H1 (cell line): ENCODE measurements around the gene RCAN2. TPM values are rescaled to one million over a fixed set of nuclear protein-coding genes. Genes with fewer than 3 reads are reported as not detected.

ENCODE experiments used
- CTCF ChIA-PET: fragments of 300-600 bp; sonication (Branson Sonifier 250); formaldehyde crosslinking; loops from one replicate; lab custom pipeline; 2021; ENCODE audit not compliant: partially characterized antibody; lab: Charles Lee
- POLR2A ChIA-PET: fragments of 300-600 bp; sonication (Branson Sonifier 250); formaldehyde crosslinking; loops from one replicate; lab custom pipeline; 2021; ENCODE audit warnings: inconsistent platforms; ENCODE audit not compliant: partially characterized antibody; lab: Charles Lee
- DNase-seq, 2 experiments: peaks; one replicate each; pipeline versions ENCODE4 v3.0.0 to v3.0.0-alpha.2; 2010 to 2022; ENCODE audit warnings: low spot score in 2 of 2, low read depth in 1 of 2, mixed read lengths in 1 of 2
- FAIRE-seq: peaks from 2 replicates; lab custom pipeline; 2011; peaks lifted over from hg19 to GRCh38; lab: Jason Lieb, UNC
- H2AFZ ChIP-seq: 2 replicates; pipeline ENCODE4 v1.8.1; 2012; ENCODE audit warnings: low read length, inconsistent platforms
- H2AK5ac ChIP-seq: 2 replicates; pipeline ENCODE4 v1.6.1; 2013; ENCODE audit warnings: low read depth, low read length
- H2BK120ac ChIP-seq: replicated peaks from 2 replicates; pipeline ENCODE3; 2013; ENCODE audit warnings: low read depth, low read length, inconsistent platforms
- H2BK12ac ChIP-seq: 2 replicates; pipeline ENCODE4 v1.6.1; 2013; ENCODE audit warnings: low read depth, low read length
- H2BK15ac ChIP-seq: 2 replicates; pipeline ENCODE4 v1.6.1; 2013; ENCODE audit warnings: low read length
- H2BK20ac ChIP-seq: 2 replicates; pipeline ENCODE4 v1.6.1; 2013; ENCODE audit warnings: low read length
- H2BK5ac ChIP-seq: 2 replicates; pipeline ENCODE4 v1.6.1; 2013; ENCODE audit warnings: low read depth, low read length
- H3K14ac ChIP-seq: 2 replicates; pipeline ENCODE4 v1.6.1; 2013; ENCODE audit warnings: inconsistent platforms; ENCODE audit not compliant: insufficient read length
- H3K18ac ChIP-seq: 2 replicates; pipeline ENCODE4 v1.6.1; 2013; ENCODE audit warnings: low read length; ENCODE audit errors: extremely low read depth
- H3K23ac ChIP-seq: 2 replicates; pipeline ENCODE4 v1.6.1; 2013; ENCODE audit warnings: inconsistent platforms; ENCODE audit not compliant: insufficient read length
- H3K23me2 ChIP-seq: 2 replicates; pipeline ENCODE4 v1.6.1; 2013; ENCODE audit warnings: low read depth, low read length
- H3K27ac ChIP-seq: 2 replicates; pipeline ENCODE4 v1.6.1; 2011; ENCODE audit warnings: low read depth, low read length, inconsistent platforms
- H3K27me3 ChIP-seq, 4 experiments: replicated peaks in 1 of 4; 1 replicate in 1 of 4; 2 replicates in 3 of 4; pipeline versions ENCODE4 v1.6.1 to v1.8.1; 2011 to 2013; ENCODE audit warnings: low read length in 3 of 4, mild to moderate bottlenecking in 3 of 4, inconsistent platforms in 2 of 4, mixed read lengths in 2 of 4, moderate library complexity in 1 of 4; ENCODE audit not compliant: control insufficient read depth in 3 of 4, insufficient read depth in 3 of 4; ENCODE audit errors: extremely low read depth in 1 of 4
- H3K36me3 ChIP-seq, 4 experiments: 2 replicates each; pipeline versions ENCODE4 v1.6.1 to v1.8.1; 2011 to 2013; ENCODE audit warnings: mild to moderate bottlenecking in 4 of 4, low read length in 3 of 4, moderate library complexity in 2 of 4, control low read depth in 1 of 4, inconsistent platforms in 1 of 4; ENCODE audit not compliant: insufficient read depth in 4 of 4, control insufficient read depth in 2 of 4
- H3K4ac ChIP-seq: replicated peaks from 2 replicates; pipeline ENCODE3; 2013; ENCODE audit warnings: low read length, low read depth, mixed read lengths, inconsistent platforms; ENCODE audit not compliant: insufficient read length
- H3K4me1 ChIP-seq, 4 experiments: replicated peaks in 1 of 4; 1 replicate in 1 of 4; 2 replicates in 3 of 4; pipeline versions ENCODE4 v1.6.1 to v1.8.1; 2011 to 2013; ENCODE audit warnings: low read length in 3 of 4, inconsistent platforms in 2 of 4, mixed read lengths in 1 of 4; ENCODE audit not compliant: insufficient read depth in 4 of 4, control insufficient read depth in 3 of 4
- H3K4me2 ChIP-seq, 2 experiments: 2 replicates each; pipeline versions ENCODE4 v1.6.1 to v1.8.1; 2011 to 2013; ENCODE audit warnings: low read depth in 2 of 2, low read length in 2 of 2, control low read depth in 1 of 2, inconsistent platforms in 1 of 2, mild to moderate bottlenecking in 1 of 2; ENCODE audit not compliant: insufficient read depth in 1 of 2
- H3K4me3 ChIP-seq, 4 experiments: fragments of 200-600, 300-600 bp in 1 of 4; sonication (generic), shearing (Covaris generic), sonication (Bioruptor Twin) in 1 of 4; 2 replicates each; pipeline versions ENCODE4 v1.5.1 to v1.8.1; 2011 to 2016; ENCODE audit warnings: low read length in 4 of 4, low read depth in 3 of 4, control low read depth in 2 of 4, inconsistent platforms in 2 of 4, mild to moderate bottlenecking in 2 of 4, mixed read lengths in 1 of 4, moderate library complexity in 1 of 4; ENCODE audit not compliant: insufficient read depth in 2 of 4; ENCODE audit errors: extremely low read depth in 1 of 4
- H3K56ac ChIP-seq: replicated peaks from 2 replicates; pipeline ENCODE3; 2013; ENCODE audit warnings: low read depth, mild to moderate bottlenecking, mixed read lengths, low read length, inconsistent platforms; ENCODE audit not compliant: insufficient read length
- H3K79me1 ChIP-seq: 2 replicates; pipeline ENCODE4 v1.6.1; 2013; ENCODE audit warnings: low read depth, low read length, control low read depth
- H3K79me2 ChIP-seq, 2 experiments: 2 replicates each; pipeline versions ENCODE4 v1.6.1 to v1.8.1; 2012 to 2013; ENCODE audit warnings: low read length in 2 of 2, mild to moderate bottlenecking in 2 of 2, inconsistent platforms in 1 of 2; ENCODE audit not compliant: insufficient read depth in 2 of 2, control insufficient read depth in 1 of 2
- H3K9ac ChIP-seq, 4 experiments: replicated peaks in 1 of 4; 1 replicate in 1 of 4; 2 replicates in 3 of 4; pipeline versions ENCODE4 v1.6.1 to v1.8.1; 2011 to 2013; ENCODE audit warnings: low read depth in 3 of 4, low read length in 3 of 4, control low read depth in 2 of 4, mild to moderate bottlenecking in 2 of 4, moderate library complexity in 2 of 4, inconsistent platforms in 1 of 4; ENCODE audit errors: extremely low read depth in 1 of 4
- H3K9me3 ChIP-seq, 2 experiments: 2 replicates each; pipeline versions ENCODE4 v1.6.1 to v1.8.1; 2012 to 2013; ENCODE audit warnings: mild to moderate bottlenecking in 2 of 2, moderate library complexity in 2 of 2, control low read depth in 1 of 2, inconsistent platforms in 1 of 2, low read depth in 1 of 2, low read length in 1 of 2, mixed read lengths in 1 of 2; ENCODE audit not compliant: insufficient read depth in 2 of 2
- H4K20me1 ChIP-seq, 2 experiments: replicated peaks in 1 of 2; 2 replicates each; pipeline versions ENCODE3 to v1.8.1; 2011 to 2013; ENCODE audit warnings: inconsistent platforms in 2 of 2, low read length in 2 of 2, mild to moderate bottlenecking in 1 of 2; ENCODE audit not compliant: insufficient read depth in 2 of 2, control insufficient read depth in 1 of 2
- H4K5ac ChIP-seq: 2 replicates; pipeline ENCODE4 v1.6.1; 2013; ENCODE audit warnings: low read length, low read depth, mixed read lengths, inconsistent platforms; ENCODE audit not compliant: insufficient read length
- H4K8ac ChIP-seq: 2 replicates; pipeline ENCODE4 v1.8.0; 2013; ENCODE audit warnings: mild to moderate bottlenecking, moderate library complexity, low read length, inconsistent platforms; ENCODE audit not compliant: insufficient read depth; ENCODE audit errors: extremely low read depth
- H4K91ac ChIP-seq: replicated peaks from 2 replicates; pipeline ENCODE3; 2013; ENCODE audit warnings: low read length, mixed read lengths, inconsistent platforms; ENCODE audit not compliant: insufficient read length
- BRCA1 ChIP-seq: IDR thresholded peaks from 2 replicates; pipeline ENCODE4 v1.6.1; 2012; ENCODE audit warnings: low read depth, low read length, improper control_type of control experiment
- CTBP2 ChIP-seq: IDR thresholded peaks from 2 replicates; pipeline ENCODE4 v1.7.0; 2011; ENCODE audit warnings: borderline replicate concordance, mild to moderate bottlenecking, moderate library complexity, mixed read lengths, low read length; ENCODE audit not compliant: insufficient read depth, insufficient read length
- FOSL1 ChIP-seq: IDR thresholded peaks from 2 replicates; pipeline ENCODE4 v1.6.1; 2011; ENCODE audit warnings: mild to moderate bottlenecking, low read depth, low read length, moderate library complexity; ENCODE audit not compliant: insufficient read depth
- GTF2F1 ChIP-seq: IDR thresholded peaks from 2 replicates; pipeline ENCODE4 v1.6.1; 2012; ENCODE audit warnings: low read depth, low read length, improper control_type of control experiment, borderline replicate concordance
- JUN ChIP-seq: IDR thresholded peaks from 2 replicates; pipeline ENCODE4 v1.6.1; 2011; ENCODE audit warnings: low read depth, mild to moderate bottlenecking, improper control_type of control experiment, low read length
- KDM4A ChIP-seq: IDR thresholded peaks from one replicate; pipeline ENCODE4 v1.7.1; 2012; ENCODE audit warnings: low read depth, mild to moderate bottlenecking, moderate library complexity, low read length, inconsistent platforms; ENCODE audit not compliant: severe bottlenecking
- PHF8 ChIP-seq: fragments of 200-600 bp; sonication (generic); conservative IDR thresholded peaks from 2 replicates; pipeline ENCODE4 v1.7.1; 2012; ENCODE audit warnings: low read depth, mild to moderate bottlenecking, inconsistent platforms, low read length, moderate library complexity
- RAD21 ChIP-seq, 2 experiments: IDR thresholded peaks in 1 of 2; conservative IDR thresholded peaks in 1 of 2; 2 replicates each; pipeline ENCODE4 v1.6.1; 2011; ENCODE audit warnings: low read depth in 2 of 2, low read length in 2 of 2, improper control_type of control experiment in 1 of 2, inconsistent platforms in 1 of 2, mild to moderate bottlenecking in 1 of 2, moderate library complexity in 1 of 2
- RBBP5 ChIP-seq: IDR thresholded peaks from 2 replicates; pipeline ENCODE4 v1.7.1; 2012; ENCODE audit warnings: low read depth, mild to moderate bottlenecking, inconsistent platforms, low read length, moderate library complexity, borderline replicate concordance
- SRF ChIP-seq: IDR thresholded peaks from 2 replicates; pipeline ENCODE4 v1.6.1; 2011; ENCODE audit warnings: mild to moderate bottlenecking, low read depth, low read length, moderate library complexity
- TBP ChIP-seq: IDR thresholded peaks from 2 replicates; pipeline ENCODE4 v1.6.1; 2011; ENCODE audit warnings: low read depth, low read length, improper control_type of control experiment
- TCF12 ChIP-seq: IDR thresholded peaks from 2 replicates; pipeline ENCODE4 v1.6.1; 2011; ENCODE audit warnings: low read depth, mild to moderate bottlenecking, low read length
- TEAD4 ChIP-seq: IDR thresholded peaks from 2 replicates; pipeline ENCODE4 v1.6.1; 2012; ENCODE audit warnings: low read depth, low read length, inconsistent platforms, mixed read lengths
- WGBS, 2 experiments: shearing (Covaris generic) in 1 of 2; methylation state at CpG; one replicate each; pipeline versions ENCODE4 v1.1.6 to v1.1.7; 2013 to 2015; ENCODE audit warnings: low lambda C conversion rate in 2 of 2, mixed read lengths in 2 of 2, inconsistent platforms in 1 of 2, low coverage in 1 of 2, missing lambda C conversion rate in 1 of 2; ENCODE audit not compliant: insufficient replicate concordance in 2 of 2, insufficient coverage in 1 of 2, insufficient read length in 1 of 2; ENCODE audit errors: extremely low coverage in 1 of 2, missing lambda C conversion rate in 1 of 2; 5-methylcytosine and 5-hydroxymethylcytosine counted together
- polyA plus RNA-seq, 7 experiments: library from polyadenylated mRNA; depleted of rRNA in 3 of 7; stranded (reverse) in 5 of 7; unstranded in 2 of 7; fragments of >200 nt in 5 of 7; fragments of 200-250 nt in 2 of 7; gene quantifications; 1 replicate in 5 of 7; 2 replicates in 1 of 7; 4 replicates in 1 of 7; pipeline versions ENCODE4 v1.2.1 to v1.2.3, GENCODE V29; 2011 to 2013; ENCODE audit warnings: missing spikeins in 2 of 7, mixed read lengths in 2 of 7
- total RNA-seq: library from RNA; stranded (reverse); fragmentation: NEBNext Ultra II Directional; extraction: Animal tissue kit (Norgen Biotek cat#: 25700); gene quantifications from 2 replicates; pipeline ENCODE4 v1.2.1, GENCODE V29; 2021
- TF ChIP-seq, protein P1 (sequence below): IDR thresholded peaks from 2 replicates; pipeline ENCODE4 v1.6.1; 2012; ENCODE audit warnings: inconsistent platforms

The RCAN2 gene
- total and polyA plus RNA-seq, 2 of the 8 experiments (the other 6 are each of a cell fraction or from before 2014, with no cell fraction given) = 5.0 to 8.5 TPM

GRCh38 chr6:46207174-46207573, 284.1 kb downstream of the RCAN2 start:
- H3K9ac ChIP-seq = no peak overlapping the region
- TF ChIP-seq JUN = no peak
- no peak for TF ChIP-seq CTBP2
- TF ChIP-seq RAD21 (IDR thresholded peaks at IDR 0.05 in 1 of 2, conservative IDR thresholded peaks at IDR 0.05 in 1 of 2; ENCODE audit: low read depth in 2 of 2, low read length in 2 of 2) = no peak
- no peak for TF ChIP-seq TBP
- no peak for TF ChIP-seq SRF
- TF ChIP-seq RBBP5 = no peak
- TF ChIP-seq FOSL1 = no peak
- TF ChIP-seq GTF2F1 = no peak
- TF ChIP-seq PHF8 = no peak
- TF ChIP-seq BRCA1 = no peak
- no peak for TF ChIP-seq TCF12
- TF ChIP-seq KDM4A = no peak
- TF ChIP-seq, protein P1, sequence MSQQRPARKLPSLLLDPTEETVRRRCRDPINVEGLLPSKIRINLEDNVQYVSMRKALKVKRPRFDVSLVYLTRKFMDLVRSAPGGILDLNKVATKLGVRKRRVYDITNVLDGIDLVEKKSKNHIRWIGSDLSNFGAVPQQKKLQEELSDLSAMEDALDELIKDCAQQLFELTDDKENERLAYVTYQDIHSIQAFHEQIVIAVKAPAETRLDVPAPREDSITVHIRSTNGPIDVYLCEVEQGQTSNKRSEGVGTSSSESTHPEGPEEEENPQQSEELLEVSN = no peak
- no peak for TF ChIP-seq TEAD4

More at GRCh38 chr6:46207174-46207573, 284.1 kb downstream of the RCAN2 start:
- no peak overlapping the region for H4K5ac ChIP-seq
- H3K79me2 ChIP-seq = no peaks in the 10 kb centered on the region
- H2BK12ac ChIP-seq = no peak overlapping the region
- no peak overlapping the region for H3K27ac ChIP-seq
- WGBS, 2 experiments = 90% methylated on average over 3 of the region's 3 CpGs; no CpG with 5 or more reads in 1 of the 2 experiments
- H3K27me3 ChIP-seq = no peaks in the 10 kb centered on the region
- H2BK5ac ChIP-seq = no peak overlapping the region
- no peak overlapping the region for H2BK15ac ChIP-seq
- no peak overlapping the region for H3K14ac ChIP-seq
- H3K4me3 ChIP-seq = no peak overlapping the region
- no peaks in the 10 kb centered on the region for H4K20me1 ChIP-seq
- H4K8ac ChIP-seq = no peak overlapping the region
- no peak overlapping the region for H4K91ac ChIP-seq
- no peaks in the 10 kb centered on the region for H3K36me3 ChIP-seq
- no peaks in the 10 kb centered on the region for H3K79me1 ChIP-seq
- H3K23ac ChIP-seq = no peak overlapping the region
- no peak for DNase-seq
- H3K56ac ChIP-seq = no peak overlapping the region
- H2BK20ac ChIP-seq = no peak overlapping the region
- no peaks in the 10 kb centered on the region for H3K23me2 ChIP-seq
- FAIRE-seq = no peak
- H3K4me1 ChIP-seq = no peaks in the 10 kb centered on the region
- H2BK120ac ChIP-seq = no peak overlapping the region
- no peak overlapping the region for H2AK5ac ChIP-seq
- ChIA-PET POLR2A (no interaction called here), CTCF (interaction anchor here (0.6 to 1.4 kb wide), 5 partner anchors 13 to 253 kb away, joined by 3 to 6 read pairs (median 3); no protein-coding TSS in a partner anchor)
- no peak overlapping the region for H3K4ac ChIP-seq
- H3K9me3 ChIP-seq = peaks cover 0 to 2% of the 10 kb centered on the region in 2 experiments; a peak in 2 of 4 replicates
- no peak overlapping the region for H3K18ac ChIP-seq
- no peak overlapping the region for H3K4me2 ChIP-seq
- H2AFZ ChIP-seq = peak overlapping the region; percentile 67; the same call in 1 of the 2 replicates
